Left kidney (tissue), 2 donors: ENCODE data around the gene TNKS2. TPM values are rescaled to one million over a fixed set of nuclear protein-coding genes. Genes with fewer than 3 reads are reported as not detected.
A peak's percentile ranks its signal among the peaks of the same experiment; 100 is the strongest.
"Not testable (repeated sequence)": the region's sequence is repeated elsewhere in the genome, so short reads cannot be mapped to it uniquely, and the experiment has no call there.

Source experiments
- DNase-seq: peaks from one replicate; pipeline ENCODE4 v3.0.0-alpha.2; 2013
- polyA plus RNA-seq: library from polyadenylated mRNA; unstranded; fragments of 120-200 nt; gene quantifications from one replicate; pipeline ENCODE4 v1.2.1, GENCODE V29; 2013; ENCODE audit not compliant: insufficient read length

The TNKS2 gene
- polyA plus RNA-seq, 1 donor = 69.3 TPM

- no peak for DNase-seq
Measured at GRCh38 chr10:91864744-91865143, 66.5 kb downstream of the TNKS2 start.

- no peak for DNase-seq
Measured at GRCh38 chr10:91865562-91866081, 67.4 kb downstream of the TNKS2 start.

GRCh38 chr10:91875156-91875555 is 76.9 kb downstream of the TNKS2 start:
- DNase-seq = no peak

- DNase-seq = no peak
Measured at GRCh38 chr10:91875779-91876178, 77.6 kb downstream of the TNKS2 start.

- no peak for DNase-seq
Measured at GRCh38 chr10:91879515-91880170, 81.4 kb downstream of the TNKS2 start.

GRCh38 chr10:91880310-91880709 is 82.1 kb downstream of the TNKS2 start:
- no peak for DNase-seq

- peak; percentile 53 for DNase-seq
Measured at GRCh38 chr10:91883549-91884444, 85.6 kb downstream of the TNKS2 start.

GRCh38 chr10:91884536-91884935 is 86.3 kb downstream of the TNKS2 start:
- no peak for DNase-seq

GRCh38 chr10:91885362-91886079 is 87.3 kb downstream of the TNKS2 start:
- no peak for DNase-seq

GRCh38 chr10:91886954-91887271 is 88.7 kb downstream of the TNKS2 start:
- no peak for DNase-seq

- peak; percentile 66 for DNase-seq
Measured at GRCh38 chr10:91887272-91888076, 89.2 kb downstream of the TNKS2 start.

- DNase-seq = no peak
Measured at GRCh38 chr10:91891125-91892001, 93.1 kb downstream of the TNKS2 start.

GRCh38 chr10:91893051-91893450 is 94.8 kb downstream of the TNKS2 start:
- no peak for DNase-seq

- not testable (repeated sequence) for DNase-seq
Measured at GRCh38 chr10:91894261-91894685, 96.0 kb downstream of the TNKS2 start.

GRCh38 chr10:91896212-91896756 is 98.1 kb downstream of the TNKS2 start:
- no peak for DNase-seq

- no peak for DNase-seq
Measured at GRCh38 chr10:91897421-91897820, 99.2 kb downstream of the TNKS2 start.

- DNase-seq = no peak
Measured at GRCh38 chr10:91901784-91902677, 103.8 kb downstream of the TNKS2 start.

GRCh38 chr10:91907033-91907594 is 108.9 kb downstream of the TNKS2 start:
- no peak for DNase-seq

GRCh38 chr10:91907914-91908336 is 109.7 kb downstream of the TNKS2 start:
- DNase-seq = no peak
